Measurements from ENCODE around the gene FLOT1. TPM values are rescaled to one million over a fixed set of nuclear protein-coding genes. Genes with fewer than 3 reads are reported as not detected.

FLOT1 gene
- polyA plus RNA-seq, 1 donor (not counting 4 experiments of a cell fraction or from before 2014, with no cell fraction given): 21.6 TPM

DNA sequence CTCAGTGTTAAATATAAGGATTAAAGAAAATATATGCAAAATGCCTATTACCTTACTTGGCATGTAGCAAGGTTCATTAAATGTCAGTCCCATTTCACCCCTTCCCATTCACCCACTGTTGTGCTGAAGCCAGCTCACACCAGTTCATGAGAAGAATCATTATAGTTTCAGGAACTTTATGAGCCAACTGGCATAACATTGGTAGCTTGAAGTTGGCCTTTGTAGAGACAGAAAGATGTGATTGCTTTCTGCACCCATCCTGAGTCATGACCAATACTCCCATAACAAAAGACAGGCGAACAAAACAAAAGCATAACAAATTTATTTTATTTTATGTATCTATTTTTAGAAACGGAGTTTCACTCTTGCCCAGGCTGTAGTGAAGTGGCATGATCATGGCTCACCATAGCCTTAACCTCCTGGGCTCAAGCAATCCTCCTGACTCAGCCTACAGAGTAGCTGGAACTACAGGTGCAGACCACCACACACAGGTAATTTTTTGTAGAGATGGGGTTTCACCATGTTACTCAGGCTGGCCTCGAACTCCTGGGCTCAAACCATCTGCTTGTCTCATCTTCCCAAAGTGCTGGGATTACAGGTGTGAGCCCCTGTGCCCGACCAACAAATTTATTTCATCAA, 19.4 kb upstream of the FLOT1 start:
- Histone ChIP-seq H3K27ac (ENCODE audit: control insufficient read depth, insufficient read depth, low read length) (peak overlapping the region; percentile 76), H3K9me3 (ENCODE audit: control insufficient read depth, low read depth, low read length) (no peaks in the 10 kb centered on the region), H3K79me2 (ENCODE audit: control insufficient read depth, insufficient read depth, low read length) (no peaks in the 10 kb centered on the region), H4K20me1 (ENCODE audit: control insufficient read depth, extremely low read depth, insufficient read depth, low read length) (no peaks in the 10 kb centered on the region), H3K27me3 (ENCODE audit: control insufficient read depth, extremely low read depth, insufficient read depth, low read length) (no peaks in the 10 kb centered on the region), H3K36me3 (ENCODE audit: control insufficient read depth in 2 of 2, extremely low read depth in 1 of 2, insufficient read depth in 2 of 2, low read length in 2 of 2) (no peaks in the 10 kb centered on the region), H3K4me1 (ENCODE audit: control insufficient read depth, extremely low read depth, insufficient read depth, low read length) (peaks cover 49% of the 10 kb centered on the region), H3K4me2 (ENCODE audit: control insufficient read depth, extremely low read depth, insufficient read depth, low read depth, low read length) (no peak overlapping the region), H2AFZ (ENCODE audit: control insufficient read depth, low read length) (no peak overlapping the region), H3K9ac (ENCODE audit: control insufficient read depth, extremely low read depth, insufficient read depth, low read length) (no peak overlapping the region), H3K4me3 (ENCODE audit: control insufficient read depth in 2 of 3, extremely low read depth in 1 of 3, insufficient read depth in 2 of 3, low read depth in 1 of 3, low read length in 3 of 3) (no peak overlapping the region), H3K9me1 (ENCODE audit: control insufficient read depth, extremely low read depth, insufficient read depth, low read length) (no peaks in the 10 kb centered on the region)
- no peak for TF ChIP-seq EZH2 (IDR thresholded peaks at IDR 0.05; ENCODE audit: low read length)
- TF ChIP-seq, protein P1, sequence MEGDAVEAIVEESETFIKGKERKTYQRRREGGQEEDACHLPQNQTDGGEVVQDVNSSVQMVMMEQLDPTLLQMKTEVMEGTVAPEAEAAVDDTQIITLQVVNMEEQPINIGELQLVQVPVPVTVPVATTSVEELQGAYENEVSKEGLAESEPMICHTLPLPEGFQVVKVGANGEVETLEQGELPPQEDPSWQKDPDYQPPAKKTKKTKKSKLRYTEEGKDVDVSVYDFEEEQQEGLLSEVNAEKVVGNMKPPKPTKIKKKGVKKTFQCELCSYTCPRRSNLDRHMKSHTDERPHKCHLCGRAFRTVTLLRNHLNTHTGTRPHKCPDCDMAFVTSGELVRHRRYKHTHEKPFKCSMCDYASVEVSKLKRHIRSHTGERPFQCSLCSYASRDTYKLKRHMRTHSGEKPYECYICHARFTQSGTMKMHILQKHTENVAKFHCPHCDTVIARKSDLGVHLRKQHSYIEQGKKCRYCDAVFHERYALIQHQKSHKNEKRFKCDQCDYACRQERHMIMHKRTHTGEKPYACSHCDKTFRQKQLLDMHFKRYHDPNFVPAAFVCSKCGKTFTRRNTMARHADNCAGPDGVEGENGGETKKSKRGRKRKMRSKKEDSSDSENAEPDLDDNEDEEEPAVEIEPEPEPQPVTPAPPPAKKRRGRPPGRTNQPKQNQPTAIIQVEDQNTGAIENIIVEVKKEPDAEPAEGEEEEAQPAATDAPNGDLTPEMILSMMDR (optimal IDR thresholded peaks at IDR 0.05 in 1 of 3, IDR thresholded peaks at IDR 0.05 in 1 of 3, conservative IDR thresholded peaks at IDR 0.05 in 1 of 3; ENCODE audit: extremely low read depth in 1 of 3, insufficient read depth in 2 of 3, low read length in 3 of 3): no peak
- no peak for DNase-seq (ENCODE audit: low read depth, low spot score)
- no peak for FAIRE-seq
- dilution Hi-C loops (cut with MboI; ENCODE audit: extremely low pct_ligation_motif_present, low sequenced_read_pairs): no loop called here

DNA sequence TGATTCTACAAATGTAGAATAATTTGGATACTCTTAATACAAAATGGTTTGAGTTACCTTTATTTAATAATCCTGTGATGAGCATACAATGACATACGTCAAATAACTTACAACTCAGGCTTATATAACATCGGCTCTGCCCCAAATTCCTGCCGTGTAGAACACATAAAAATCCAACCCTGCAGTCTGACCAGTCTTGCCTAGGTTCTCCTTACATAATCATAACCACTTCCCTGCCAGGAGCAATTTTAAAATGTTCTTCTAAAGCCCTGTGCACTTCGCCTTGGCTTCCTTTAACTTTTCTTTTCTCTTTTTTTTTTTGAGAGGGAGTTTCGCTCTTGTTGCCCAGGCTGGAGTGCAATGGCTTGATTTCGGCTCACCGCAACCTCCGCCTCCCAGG, 18.1 kb upstream of the FLOT1 start:
- no peaks in the 10 kb centered on the region for H3K79me2 ChIP-seq (ENCODE audit: control insufficient read depth, insufficient read depth, low read length)
- peak overlapping the region; percentile 35 for H3K4me2 ChIP-seq (ENCODE audit: control insufficient read depth, extremely low read depth, insufficient read depth, low read depth, low read length)
- H3K4me3 ChIP-seq (ENCODE audit: control insufficient read depth in 2 of 3, extremely low read depth in 1 of 3, insufficient read depth in 2 of 3, low read depth in 1 of 3, low read length in 3 of 3): no peak overlapping the region
- no peaks in the 10 kb centered on the region for H3K9me3 ChIP-seq (ENCODE audit: control insufficient read depth, low read depth, low read length)
- H4K20me1 ChIP-seq (ENCODE audit: control insufficient read depth, extremely low read depth, insufficient read depth, low read length): no peaks in the 10 kb centered on the region
- H3K27me3 ChIP-seq (ENCODE audit: control insufficient read depth, extremely low read depth, insufficient read depth, low read length): no peaks in the 10 kb centered on the region
- H3K36me3 ChIP-seq (ENCODE audit: control insufficient read depth in 2 of 2, extremely low read depth in 1 of 2, insufficient read depth in 2 of 2, low read length in 2 of 2): no peaks in the 10 kb centered on the region
- dilution Hi-C loops (cut with MboI; ENCODE audit: extremely low pct_ligation_motif_present, low sequenced_read_pairs): no loop called here
- TF ChIP-seq, protein P1 (optimal IDR thresholded peaks at IDR 0.05 in 1 of 3, IDR thresholded peaks at IDR 0.05 in 1 of 3, conservative IDR thresholded peaks at IDR 0.05 in 1 of 3; ENCODE audit: extremely low read depth in 1 of 3, insufficient read depth in 2 of 3, low read length in 3 of 3): no peak
- no peak for TF ChIP-seq EZH2 (IDR thresholded peaks at IDR 0.05; ENCODE audit: low read length)
- H3K27ac ChIP-seq (ENCODE audit: control insufficient read depth, insufficient read depth, low read length): peak overlapping the region; percentile 76
- H2AFZ ChIP-seq (ENCODE audit: control insufficient read depth, low read length): no peak overlapping the region
- no peak for FAIRE-seq
- no peaks in the 10 kb centered on the region for H3K9me1 ChIP-seq (ENCODE audit: control insufficient read depth, extremely low read depth, insufficient read depth, low read length)
- peaks cover 49% of the 10 kb centered on the region for H3K4me1 ChIP-seq (ENCODE audit: control insufficient read depth, extremely low read depth, insufficient read depth, low read length)
- peak overlapping the region; percentile 18 for H3K9ac ChIP-seq (ENCODE audit: control insufficient read depth, extremely low read depth, insufficient read depth, low read length)
- DNase-seq (ENCODE audit: low read depth, low spot score): no peak

All from keratinocyte (primary cell).